H1 (cell line): Measurements from ENCODE around the gene PAOX. TPM values are rescaled to one million over a fixed set of nuclear protein-coding genes. Genes with fewer than 3 reads are reported as not detected.

Source experiments
- CHD7 ChIP-seq: fragments of 300-600 bp; sonication (generic); IDR thresholded peaks from 2 replicates; pipeline ENCODE4 v1.7.1; 2012; ENCODE audit warnings: low read length, moderate library complexity, mild to moderate bottlenecking, inconsistent platforms; ENCODE audit not compliant: insufficient replicate concordance
- E2F6 ChIP-seq: IDR thresholded peaks from 2 replicates; pipeline ENCODE4 v1.6.1; 2012; ENCODE audit warnings: inconsistent platforms
- HDAC2 ChIP-seq, 2 experiments: fragments of 300-600 bp in 1 of 2; sonication (generic) in 1 of 2; IDR thresholded peaks; 2 replicates each; pipeline ENCODE4 v1.6.1; 2011 to 2012; ENCODE audit warnings: low read depth in 2 of 2, low read length in 2 of 2, mild to moderate bottlenecking in 2 of 2, moderate library complexity in 2 of 2, borderline replicate concordance in 1 of 2, inconsistent platforms in 1 of 2
- HDAC6 ChIP-seq: IDR thresholded peaks from one replicate; pipeline ENCODE4 v1.7.1; 2012; ENCODE audit warnings: low read depth, mild to moderate bottlenecking, inconsistent platforms, low read length, moderate library complexity
- SUZ12 ChIP-seq: fragments of 200-600 bp; sonication (generic); IDR thresholded peaks from 2 replicates; pipeline ENCODE4 v1.6.1; 2012; ENCODE audit warnings: mild to moderate bottlenecking, inconsistent platforms, low read length, moderate library complexity, mixed read lengths
- TCF12 ChIP-seq: IDR thresholded peaks from 2 replicates; pipeline ENCODE4 v1.6.1; 2011; ENCODE audit warnings: low read depth, mild to moderate bottlenecking, low read length
- polyA plus RNA-seq, 7 experiments: library from polyadenylated mRNA; depleted of rRNA in 3 of 7; stranded (reverse) in 5 of 7; unstranded in 2 of 7; fragments of >200 nt in 5 of 7; fragments of 200-250 nt in 2 of 7; gene quantifications; 1 replicate in 5 of 7; 2 replicates in 1 of 7; 4 replicates in 1 of 7; pipeline versions ENCODE4 v1.2.1 to v1.2.3, GENCODE V29; 2011 to 2013; ENCODE audit warnings: missing spikeins in 2 of 7, mixed read lengths in 2 of 7
- total RNA-seq: library from RNA; stranded (reverse); fragmentation: NEBNext Ultra II Directional; extraction: Animal tissue kit (Norgen Biotek cat#: 25700); gene quantifications from 2 replicates; pipeline ENCODE4 v1.2.1, GENCODE V29; 2021

The PAOX gene
- total and polyA plus RNA-seq, 2 of the 8 experiments (the other 6 are each of a cell fraction or from before 2014, with no cell fraction given), result 3.7 to 4.3 TPM

GRCh38 chr10:133391761-133392518 is 12.9 kb downstream of the PAOX start (continued):
- TF ChIP-seq CHD7 (no peak), SUZ12 (no peak), HDAC6 (no peak), TCF12 (no peak), E2F6 (no peak), HDAC2 (IDR thresholded peaks at IDR 0.05; ENCODE audit: borderline replicate concordance in 1 of 2, low read depth in 2 of 2, low read length in 2 of 2) (no peak)
